Endodermal cell (in vitro differentiated cells): Measurements from ENCODE around the gene ARMC3. TPM values are rescaled to one million over a fixed set of nuclear protein-coding genes. Genes with fewer than 3 reads are reported as not detected.

ENCODE experiments used
- DNase-seq: peaks from one replicate; pipeline ENCODE4 v3.0.0-alpha.2; 2017
- H3K27ac ChIP-seq: 2 replicates; pipeline ENCODE4 v1.5.1; 2013; ENCODE audit warnings: mild to moderate bottlenecking, low read depth, low read length, moderate library complexity
- H3K27me3 ChIP-seq: 2 replicates; pipeline ENCODE4 v1.6.1; 2013; ENCODE audit warnings: mild to moderate bottlenecking, low read length, moderate library complexity; ENCODE audit not compliant: insufficient read depth, control insufficient read depth, poor library complexity, severe bottlenecking
- H3K36me3 ChIP-seq: 2 replicates; pipeline ENCODE4 v1.7.0; 2013; ENCODE audit warnings: mild to moderate bottlenecking, low read length, moderate library complexity; ENCODE audit not compliant: control insufficient read depth, insufficient read depth
- H3K4me1 ChIP-seq: one replicate; pipeline ENCODE4 v1.7.0; 2013; ENCODE audit warnings: low read length; ENCODE audit not compliant: control insufficient read depth, insufficient read depth
- H3K4me3 ChIP-seq: 2 replicates; pipeline ENCODE4 v1.5.1; 2013; ENCODE audit warnings: mild to moderate bottlenecking, low read length, moderate library complexity
- H3K9ac ChIP-seq: 2 replicates; pipeline ENCODE4 v1.6.1; 2013; ENCODE audit warnings: mild to moderate bottlenecking, low read length, moderate library complexity; ENCODE audit not compliant: poor library complexity, severe bottlenecking; ENCODE audit errors: extremely low read depth
- H3K9me3 ChIP-seq: 2 replicates; pipeline ENCODE4 v1.6.1; 2013; ENCODE audit warnings: mild to moderate bottlenecking, low read length, moderate library complexity; ENCODE audit not compliant: control insufficient read depth
- H3K27ac Mint-ChIP-seq: 2 replicates; pipeline ENCODE4 v1.8.0; 2020; ENCODE audit warnings: mixed read lengths
- H3K27me3 Mint-ChIP-seq: 2 replicates; pipeline ENCODE4 v1.8.0; 2021; ENCODE audit warnings: mild to moderate bottlenecking, mixed read lengths; ENCODE audit not compliant: insufficient read depth
- H3K36me3 Mint-ChIP-seq: 2 replicates; pipeline ENCODE4 v1.8.0; 2020; ENCODE audit warnings: low read depth, mixed read lengths
- H3K4me1 Mint-ChIP-seq: 2 replicates; pipeline ENCODE4 v1.8.0; 2020; ENCODE audit warnings: mixed read lengths
- H3K4me3 Mint-ChIP-seq: 2 replicates; pipeline ENCODE4 v1.8.0; 2020; ENCODE audit warnings: mild to moderate bottlenecking, moderate library complexity, mixed read lengths
- H3K9me3 Mint-ChIP-seq: 2 replicates; pipeline ENCODE4 v1.8.0; 2020; ENCODE audit warnings: mild to moderate bottlenecking, mixed read lengths
- CTCF ChIP-seq: fragments of 200-600 bp; sonication (generic); conservative IDR thresholded peaks from 2 replicates; pipeline ENCODE4 v1.5.0; 2021; ENCODE audit warnings: antibody characterized with exemption, mild to moderate bottlenecking
- WGBS, 2 experiments: methylation state at CpG; one replicate each; pipeline versions ENCODE4 v1.1.5 to v1.1.7; 2013; ENCODE audit warnings: missing lambda C conversion rate in 2 of 2, mixed read lengths in 1 of 2; ENCODE audit not compliant: insufficient coverage in 1 of 2, insufficient read length in 1 of 2; 5-methylcytosine and 5-hydroxymethylcytosine counted together
- total RNA-seq, 2 donors: library from RNA; stranded (reverse); fragmentation: NEBNext Ultra II Directional in 1 of 2; extraction: Animal tissue kit (Norgen Biotek cat#: 25700) in 1 of 2; gene quantifications; 2 replicates in 1 of 2; 3 replicates in 1 of 2; pipeline ENCODE4 v1.2.1, GENCODE V29; 2021

Gene ARMC3
- total RNA-seq, 2 donors from 2014 or later: 2.0 to 3.0 TPM

- Mint-ChIP-seq H3K36me3 (no peaks in the 10 kb centered on the region), H3K4me3 (no peak overlapping the region), H3K4me1 (no peaks in the 10 kb centered on the region), H3K9me3 (no peaks in the 10 kb centered on the region), H3K27ac (no peak overlapping the region), H3K27me3 (no peaks in the 10 kb centered on the region)
- no peak for DNase-seq
- no peak overlapping the region for H3K9ac ChIP-seq
- no peaks in the 10 kb centered on the region for H3K9me3 ChIP-seq
- H3K27ac ChIP-seq: no peak overlapping the region
- H3K4me1 ChIP-seq: no peaks in the 10 kb centered on the region
- H3K36me3 ChIP-seq: no peaks in the 10 kb centered on the region
- WGBS, 2 experiments: 96% methylated on average over 2 of the region's 2 CpGs; no CpG with 5 or more reads in 1 of the 2 experiments
- H3K27me3 ChIP-seq: no peaks in the 10 kb centered on the region
- no peak for TF ChIP-seq CTCF
- no peak overlapping the region for H3K4me3 ChIP-seq
Measured at GRCh38 chr10:23040002-23040401, 112.1 kb downstream of the ARMC3 start.

GRCh38 chr10:23046027-23046426 is 118.2 kb downstream of the ARMC3 start:
- H3K27me3 Mint-ChIP-seq: no peaks in the 10 kb centered on the region
- Histone ChIP-seq H3K27me3 (no peaks in the 10 kb centered on the region), H3K4me3 (no peak overlapping the region), H3K4me1 (peaks cover 2% of the 10 kb centered on the region), H3K27ac (no peak overlapping the region), H3K9ac (no peak overlapping the region), H3K9me3 (no peaks in the 10 kb centered on the region), H3K36me3 (no peaks in the 10 kb centered on the region)
- H3K27ac Mint-ChIP-seq: no peak overlapping the region
- H3K4me1 Mint-ChIP-seq: peaks cover 9% of the 10 kb centered on the region
- no peak for DNase-seq
- no peaks in the 10 kb centered on the region for H3K36me3 Mint-ChIP-seq
- H3K4me3 Mint-ChIP-seq: no peak overlapping the region
- WGBS, 2 experiments: 84 to 91% methylated on average over 4 of the region's 4 CpGs
- H3K9me3 Mint-ChIP-seq: no peaks in the 10 kb centered on the region
- no peak for TF ChIP-seq CTCF

GRCh38 chr10:23047201-23048050 is 119.6 kb downstream of the ARMC3 start:
- H3K4me3 ChIP-seq: no peak overlapping the region

More at GRCh38 chr10:23047201-23048050, 119.6 kb downstream of the ARMC3 start:
- no peak for DNase-seq
- Histone ChIP-seq H3K9ac (no peak overlapping the region), H3K4me1 (peaks cover 2% of the 10 kb centered on the region), H3K36me3 (no peaks in the 10 kb centered on the region), H3K27ac (no peak overlapping the region), H3K9me3 (no peaks in the 10 kb centered on the region), H3K27me3 (no peaks in the 10 kb centered on the region)
- TF ChIP-seq CTCF: no peak
- H3K4me3 Mint-ChIP-seq: no peak overlapping the region
- WGBS, 2 experiments: 85 to 87% methylated on average over 9 of the region's 9 CpGs
- H3K27ac Mint-ChIP-seq: no peak overlapping the region
- H3K27me3 Mint-ChIP-seq: no peaks in the 10 kb centered on the region
- H3K36me3 Mint-ChIP-seq: no peaks in the 10 kb centered on the region
- no peaks in the 10 kb centered on the region for H3K9me3 Mint-ChIP-seq
- H3K4me1 Mint-ChIP-seq: peaks cover 18% of the 10 kb centered on the region
